IPS-20b (cell line): ENCODE measurements around the gene GYS1.

Source experiments
- H3K27ac ChIP-seq: one replicate; pipeline ENCODE4 v1.5.1; 2013; ENCODE audit warnings: low read length
- H3K27me3 ChIP-seq: 2 replicates; pipeline ENCODE4 v1.6.1; 2013; ENCODE audit warnings: mild to moderate bottlenecking, low read length, inconsistent platforms; ENCODE audit not compliant: insufficient read depth
- H3K36me3 ChIP-seq: 2 replicates; pipeline ENCODE4 v1.6.1; 2013; ENCODE audit warnings: low read depth, mild to moderate bottlenecking, inconsistent platforms, low read length, moderate library complexity; ENCODE audit not compliant: insufficient read depth
- H3K4me1 ChIP-seq: 2 replicates; pipeline ENCODE4 v1.6.1; 2013; ENCODE audit warnings: mild to moderate bottlenecking, control low read depth, inconsistent platforms, low read length, moderate library complexity; ENCODE audit not compliant: insufficient read depth
- H3K4me3 ChIP-seq: 2 replicates; pipeline ENCODE4 v1.5.1; 2013; ENCODE audit warnings: mild to moderate bottlenecking, low read length, inconsistent platforms
- H3K9ac ChIP-seq: 2 replicates; pipeline ENCODE4 v1.6.1; 2013; ENCODE audit warnings: low read depth, mild to moderate bottlenecking, inconsistent platforms, low read length, moderate library complexity
- H3K9me3 ChIP-seq: 2 replicates; pipeline ENCODE4 v1.6.1; 2013; ENCODE audit warnings: mild to moderate bottlenecking, low read depth, low read length, inconsistent platforms; ENCODE audit not compliant: insufficient read depth

Gene GYS1

DNA sequence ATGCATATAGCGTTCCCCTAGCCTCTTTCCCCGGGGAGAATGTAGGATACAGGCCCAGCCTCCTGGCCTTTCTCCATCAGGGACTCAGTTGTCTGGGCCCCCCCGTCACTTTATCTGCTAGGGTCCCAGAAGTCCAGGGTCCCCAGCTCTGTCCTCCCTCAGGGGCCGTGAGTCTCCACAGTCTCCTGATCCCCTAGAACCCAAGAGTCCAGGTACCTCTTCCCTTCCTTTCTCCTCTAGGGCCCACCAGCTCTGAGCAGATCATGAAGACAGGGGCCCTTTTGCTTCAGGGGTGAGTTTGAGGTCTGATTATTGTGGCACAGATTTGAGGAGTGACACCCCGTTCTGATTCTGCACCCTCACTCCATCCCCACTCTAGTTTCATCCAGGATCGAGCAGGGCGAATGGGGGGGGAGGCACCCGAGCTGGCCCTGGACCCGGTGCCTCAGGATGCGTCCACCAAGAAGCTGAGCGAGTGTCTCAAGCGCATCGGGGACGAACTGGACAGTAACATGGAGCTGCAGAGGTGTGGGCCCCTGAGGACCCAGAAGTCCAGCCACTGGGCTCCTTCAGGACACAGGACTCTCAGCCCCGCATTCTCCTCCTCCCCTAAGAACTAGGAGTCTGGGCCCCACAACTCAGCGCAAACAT, 37.7 kb downstream of the GYS1 start:
- peaks cover 32% of the 10 kb centered on the region for H3K36me3 ChIP-seq
- peaks cover 7% of the 10 kb centered on the region; the same call in 1 of the 2 replicates for H3K4me1 ChIP-seq
- H3K9ac ChIP-seq: peak overlapping the region; percentile 92
- no peaks in the 10 kb centered on the region for H3K9me3 ChIP-seq
- peak overlapping the region; percentile 53 for H3K27ac ChIP-seq
- no peaks in the 10 kb centered on the region for H3K27me3 ChIP-seq
- peak overlapping the region; percentile 81 for H3K4me3 ChIP-seq

DNA sequence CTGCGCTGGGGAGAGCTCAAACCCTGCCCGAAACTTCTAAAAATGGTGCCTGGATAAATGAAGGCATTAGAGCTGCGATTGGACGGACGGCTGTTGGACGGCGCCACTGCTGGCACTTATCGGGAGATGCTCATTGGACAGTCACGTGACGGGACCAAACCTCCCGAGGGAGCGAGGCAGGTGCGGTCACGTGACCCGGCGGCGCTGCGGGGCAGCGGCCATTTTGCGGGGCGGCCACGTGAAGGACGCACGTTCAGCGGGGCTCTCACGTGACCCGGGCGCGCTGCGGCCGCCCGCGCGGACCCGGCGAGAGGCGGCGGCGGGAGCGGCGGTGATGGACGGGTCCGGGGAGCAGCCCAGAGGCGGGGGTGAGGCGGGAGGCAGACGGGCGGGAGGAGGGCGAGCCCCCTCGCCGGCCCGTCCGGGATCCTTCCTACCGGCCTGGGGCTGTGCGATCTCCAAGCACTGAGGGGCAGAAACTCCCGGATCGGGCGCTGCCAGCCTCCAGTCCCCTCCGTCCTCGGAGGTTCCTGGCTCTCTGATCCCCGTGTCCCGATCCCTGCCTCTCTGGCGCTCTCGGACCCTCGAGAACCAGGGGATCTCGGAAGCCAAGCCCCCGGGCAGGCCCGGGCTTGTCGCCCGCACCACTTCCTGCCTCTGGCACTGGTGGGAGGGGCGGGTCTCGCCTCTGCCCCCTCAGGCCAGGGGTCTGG, 38.4 kb downstream of the GYS1 start, which contains the start of gene BAX:
TSS of gene BAX (plus strand) at position 281 of the 713 bp plus-strand sequence. CDS start at position 335, 54 bp downstream.
- no peaks in the 10 kb centered on the region for H3K27me3 ChIP-seq
- H3K4me3 ChIP-seq: peak within 1 kb of the TSS; percentile 81
- peaks cover 7% of the 10 kb centered on the region; the same call in 1 of the 2 replicates for H3K4me1 ChIP-seq
- H3K9me3 ChIP-seq: no peaks in the 10 kb centered on the region
- peak within 1 kb of the TSS; percentile 92 for H3K9ac ChIP-seq
- peaks cover 31% of the 10 kb centered on the region for H3K36me3 ChIP-seq
- peak within 1 kb of the TSS; percentile 73 for H3K27ac ChIP-seq

DNA sequence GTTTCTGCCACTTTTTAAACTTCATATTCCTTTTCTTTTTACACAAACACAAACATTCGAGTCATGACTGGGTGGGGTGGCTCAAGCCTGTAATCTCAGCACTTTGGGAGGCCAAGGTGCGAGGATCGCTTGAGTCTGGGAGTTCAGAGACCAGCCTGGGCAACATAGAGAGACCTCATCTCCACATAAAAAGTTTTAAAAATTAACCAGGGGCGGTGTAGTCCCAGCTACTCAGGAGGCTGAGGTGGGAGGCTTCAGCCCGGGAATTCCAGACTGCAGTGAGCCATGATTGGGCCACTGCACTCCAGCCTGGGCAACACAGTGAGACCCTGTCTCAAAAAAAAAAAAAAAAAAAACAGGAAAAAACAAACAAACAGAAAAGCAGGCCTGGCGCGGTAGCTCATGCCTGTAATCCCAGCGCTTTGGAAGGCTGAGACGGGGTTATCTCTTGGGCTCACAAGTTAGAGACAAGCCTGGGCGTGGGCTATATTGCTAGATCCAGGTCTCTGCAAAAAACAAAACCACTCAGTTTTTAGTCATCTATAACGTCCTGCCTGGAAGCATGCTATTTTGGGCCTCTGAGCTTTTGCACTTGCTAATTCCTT, 39.0 kb downstream of the GYS1 start:
- Histone ChIP-seq H3K36me3 (peaks cover 31% of the 10 kb centered on the region), H3K4me3 (peak overlapping the region; percentile 81), H3K9ac (peak overlapping the region; percentile 77), H3K9me3 (no peaks in the 10 kb centered on the region), H3K27ac (peak overlapping the region; percentile 73), H3K27me3 (no peaks in the 10 kb centered on the region), H3K4me1 (peaks cover 7% of the 10 kb centered on the region; the same call in 1 of the 2 replicates)

DNA sequence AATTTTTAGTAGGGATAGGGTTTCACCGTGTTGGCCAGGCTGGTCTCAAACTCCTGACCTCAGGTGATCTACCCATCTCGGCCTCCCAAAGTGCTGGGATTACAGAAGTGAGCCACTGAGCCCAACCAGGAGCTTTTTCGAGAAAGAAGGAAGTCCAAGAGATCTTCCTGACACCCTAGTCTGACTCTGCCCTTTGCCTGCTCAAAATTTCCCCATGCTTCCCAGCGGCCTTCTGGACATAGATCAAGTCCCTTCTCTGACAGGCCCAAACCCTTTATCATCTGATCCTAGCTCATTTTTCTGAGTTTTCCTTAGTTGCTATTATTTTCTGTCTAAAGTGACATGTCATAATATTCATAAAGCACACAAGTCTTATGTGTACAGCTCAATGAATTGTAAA, 40.0 kb downstream of the GYS1 start:
- Histone ChIP-seq H3K9ac (no peak overlapping the region), H3K27me3 (no peaks in the 10 kb centered on the region), H3K9me3 (no peaks in the 10 kb centered on the region), H3K27ac (no peak overlapping the region), H3K36me3 (peaks cover 23% of the 10 kb centered on the region), H3K4me1 (peaks cover 7% of the 10 kb centered on the region; the same call in 1 of the 2 replicates), H3K4me3 (no peak overlapping the region)

DNA sequence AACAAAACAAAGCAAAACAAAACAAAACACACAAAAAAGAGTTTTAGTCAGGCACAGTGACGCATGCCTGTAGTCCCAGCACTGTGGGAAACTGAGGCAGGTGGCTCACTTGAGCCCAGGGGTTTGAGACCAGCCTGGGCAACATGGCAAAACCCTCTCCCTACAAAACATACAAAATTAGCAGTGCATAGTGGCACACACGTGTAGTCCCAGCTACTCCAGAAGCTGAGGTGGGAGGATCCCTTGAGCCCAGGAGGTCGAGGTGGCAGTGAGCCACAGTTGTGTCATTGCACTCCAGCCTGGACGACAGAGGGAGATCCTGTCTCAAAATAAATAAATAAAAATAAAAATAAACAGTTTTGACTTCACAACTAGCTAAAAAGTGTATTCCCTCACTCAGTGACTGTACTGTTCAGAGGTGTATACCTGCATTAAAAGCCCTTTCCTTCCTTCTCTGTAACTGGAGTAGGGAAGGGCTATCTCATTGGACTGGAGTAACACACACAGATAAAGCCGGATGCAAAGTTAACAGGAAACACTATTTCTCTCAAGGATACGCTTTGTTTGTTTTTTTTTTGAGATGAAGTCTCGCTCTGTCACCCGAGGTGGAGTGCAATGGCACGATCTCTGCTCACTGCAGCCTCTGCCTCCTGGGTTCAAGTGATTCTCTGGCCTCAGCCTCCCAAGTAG, 42.1 kb downstream of the GYS1 start:
- Histone ChIP-seq H3K27me3 (no peaks in the 10 kb centered on the region), H3K9me3 (no peaks in the 10 kb centered on the region), H3K4me1 (peaks cover 7% of the 10 kb centered on the region; the same call in 1 of the 2 replicates), H3K27ac (no peak overlapping the region), H3K4me3 (no peak overlapping the region), H3K36me3 (peaks cover 5% of the 10 kb centered on the region; the same call in 1 of the 2 replicates), H3K9ac (no peak overlapping the region)

DNA sequence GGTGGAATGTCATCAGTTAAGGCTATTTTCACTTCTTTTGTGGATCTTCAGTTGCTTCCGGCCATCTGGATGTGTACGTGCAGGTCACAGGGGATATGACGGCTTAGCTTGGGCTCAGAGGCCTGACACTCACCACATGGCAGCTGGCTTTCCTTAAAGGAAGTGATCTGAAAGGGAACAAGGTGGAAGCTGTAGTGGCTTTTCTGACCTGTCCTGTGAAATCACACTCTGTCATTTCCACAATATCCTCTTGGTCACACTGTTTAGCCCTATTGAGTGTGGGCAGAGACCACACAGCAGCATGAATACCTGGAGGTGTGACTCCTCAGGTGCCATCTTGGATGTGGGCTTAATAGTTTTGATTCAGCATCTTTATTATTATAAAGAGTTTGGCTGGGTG, 43.0 kb downstream of the GYS1 start:
- Histone ChIP-seq H3K27me3 (no peaks in the 10 kb centered on the region), H3K9ac (no peak overlapping the region), H3K4me1 (no peaks in the 10 kb centered on the region), H3K36me3 (no peaks in the 10 kb centered on the region), H3K4me3 (no peak overlapping the region), H3K27ac (no peak overlapping the region), H3K9me3 (no peaks in the 10 kb centered on the region)

DNA sequence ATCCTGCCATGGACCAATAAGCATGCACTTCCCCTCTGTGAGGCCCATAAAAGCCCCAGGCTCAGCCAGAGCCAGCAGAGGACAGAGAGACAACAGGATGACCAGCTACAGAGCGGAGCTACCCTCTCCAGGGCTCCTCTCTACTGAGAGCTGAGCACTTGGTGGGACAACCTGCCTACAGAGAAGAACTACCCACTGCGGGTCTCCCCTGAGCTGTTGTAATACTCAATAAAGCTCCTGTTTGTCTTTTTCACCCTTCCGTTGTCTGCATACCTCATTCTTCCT, 45.9 kb downstream of the GYS1 start:
- no peaks in the 10 kb centered on the region for H3K4me1 ChIP-seq
- no peaks in the 10 kb centered on the region for H3K27me3 ChIP-seq
- H3K9me3 ChIP-seq: no peaks in the 10 kb centered on the region
- no peaks in the 10 kb centered on the region for H3K36me3 ChIP-seq
- no peak overlapping the region for H3K27ac ChIP-seq
- H3K9ac ChIP-seq: no peak overlapping the region
- H3K4me3 ChIP-seq: no peak overlapping the region

DNA sequence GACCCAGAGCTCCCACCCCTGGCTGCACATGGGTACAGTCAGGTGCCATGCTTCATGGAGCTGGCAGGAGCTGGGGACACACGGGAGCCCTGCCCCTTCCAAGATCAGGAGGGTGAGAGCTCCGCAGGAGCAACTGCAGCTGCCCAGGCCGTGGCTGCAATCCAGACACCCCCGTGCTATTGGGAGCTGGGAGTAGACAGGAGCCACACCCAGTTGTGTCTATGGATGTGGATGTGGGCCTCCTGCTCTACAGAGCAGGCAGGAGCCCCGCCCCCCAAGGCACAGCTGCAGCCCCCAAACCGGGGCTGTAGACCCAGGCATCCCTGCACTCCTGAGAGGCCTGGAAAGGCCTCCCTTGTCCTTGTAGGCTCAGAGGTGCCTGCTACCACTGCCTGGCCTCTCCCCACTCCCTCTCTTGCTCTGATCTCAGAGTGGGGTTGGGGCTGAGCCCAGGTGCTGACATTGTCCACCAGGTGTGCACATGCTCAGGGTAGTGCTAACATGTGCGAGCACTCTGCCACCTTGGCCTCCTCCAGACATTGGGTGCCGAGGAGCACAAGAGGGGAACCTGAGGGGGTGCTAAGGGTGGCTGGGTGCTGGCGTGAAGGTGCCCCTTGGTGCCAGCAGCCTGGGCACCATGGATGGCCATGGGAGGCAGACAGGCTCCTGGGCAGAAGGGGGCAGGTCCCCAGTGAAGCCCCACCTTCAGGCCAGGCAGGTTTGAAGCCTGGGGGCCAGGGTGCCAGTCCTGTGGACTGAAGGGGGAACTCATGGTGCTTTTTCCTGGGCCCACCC, 46.4 kb downstream of the GYS1 start:
- Histone ChIP-seq H3K36me3 (no peaks in the 10 kb centered on the region), H3K4me3 (no peak overlapping the region), H3K27ac (no peak overlapping the region), H3K27me3 (no peaks in the 10 kb centered on the region), H3K9me3 (no peaks in the 10 kb centered on the region), H3K4me1 (no peaks in the 10 kb centered on the region), H3K9ac (no peak overlapping the region)

DNA sequence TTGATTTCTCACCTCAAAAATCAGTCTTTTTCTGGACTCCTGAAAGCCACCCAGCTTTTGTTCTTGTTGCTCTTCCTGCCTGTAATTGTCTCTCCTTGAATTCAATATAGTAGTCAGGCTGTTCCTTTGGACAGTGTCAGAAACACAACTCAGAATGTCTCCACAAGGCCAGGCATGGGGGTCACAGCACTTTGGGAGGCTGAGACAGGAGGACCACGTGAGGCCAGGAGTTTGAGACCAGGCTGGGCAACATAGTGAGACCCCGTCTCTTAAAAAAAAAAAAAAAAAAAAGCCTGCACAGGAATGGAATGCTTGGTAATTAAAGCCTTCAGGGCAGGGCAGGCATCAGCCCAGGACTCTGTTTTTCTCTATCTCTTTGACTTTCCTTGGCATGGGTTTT, 47.3 kb downstream of the GYS1 start:
- H3K4me3 ChIP-seq: no peak overlapping the region
- no peaks in the 10 kb centered on the region for H3K27me3 ChIP-seq
- no peak overlapping the region for H3K9ac ChIP-seq
- no peaks in the 10 kb centered on the region for H3K4me1 ChIP-seq
- H3K36me3 ChIP-seq: no peaks in the 10 kb centered on the region
- no peak overlapping the region for H3K27ac ChIP-seq
- no peaks in the 10 kb centered on the region; the same call in 1 of the 2 replicates for H3K9me3 ChIP-seq

DNA sequence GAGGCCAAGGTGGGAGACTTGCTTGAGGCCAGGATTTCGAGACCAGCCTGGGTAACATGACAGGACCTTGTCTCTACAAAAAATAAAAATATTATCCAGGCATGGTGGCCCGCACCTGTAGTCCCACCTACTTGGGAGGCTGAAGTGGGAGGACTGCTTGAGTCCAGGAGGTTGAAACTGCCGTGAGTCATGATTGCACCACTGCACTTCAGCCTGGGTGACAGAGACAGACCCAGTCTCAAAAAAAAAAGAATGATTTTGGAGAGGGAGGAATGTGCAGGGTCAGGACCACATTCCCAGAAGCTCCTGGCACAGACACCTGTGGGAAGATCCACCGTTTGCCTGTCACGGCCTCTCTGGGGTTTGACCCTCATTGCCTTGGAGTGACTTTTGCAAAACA, 47.7 kb downstream of the GYS1 start:
- H3K27me3 ChIP-seq: no peaks in the 10 kb centered on the region
- no peaks in the 10 kb centered on the region; the same call in 1 of the 2 replicates for H3K9me3 ChIP-seq
- no peak overlapping the region for H3K4me3 ChIP-seq
- no peak overlapping the region for H3K27ac ChIP-seq
- no peaks in the 10 kb centered on the region for H3K36me3 ChIP-seq
- H3K9ac ChIP-seq: no peak overlapping the region
- H3K4me1 ChIP-seq: no peaks in the 10 kb centered on the region

DNA sequence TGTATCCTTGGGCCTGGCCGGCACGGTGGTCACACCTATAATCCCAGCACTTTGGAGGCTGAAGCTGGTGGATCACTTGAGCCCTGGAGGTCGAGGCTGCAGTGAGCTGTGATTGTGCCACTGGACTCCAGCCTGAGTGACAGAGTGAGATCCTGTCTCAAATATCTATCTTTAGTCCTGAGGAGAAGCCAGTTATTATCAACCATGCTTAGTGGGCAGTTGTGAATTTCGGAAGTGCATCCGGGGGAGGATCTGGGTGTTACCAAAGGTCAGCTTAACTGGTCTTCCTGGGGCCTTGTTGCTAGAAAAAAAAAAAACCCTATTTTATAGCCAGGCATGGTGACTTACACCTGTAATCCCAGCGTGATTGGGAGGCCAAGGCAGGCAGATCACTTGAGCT, 50.0 kb downstream of the GYS1 start:
- Histone ChIP-seq H3K4me3 (no peak overlapping the region), H3K36me3 (no peaks in the 10 kb centered on the region), H3K4me1 (no peaks in the 10 kb centered on the region), H3K9me3 (no peaks in the 10 kb centered on the region; the same call in 1 of the 2 replicates), H3K9ac (no peak overlapping the region), H3K27ac (no peak overlapping the region), H3K27me3 (no peaks in the 10 kb centered on the region)
